Skeletal muscle tissue (tissue), 4 donors: ENCODE results near the gene KIAA1755. TPM values are rescaled to one million over a fixed set of nuclear protein-coding genes. Genes with fewer than 3 reads are reported as not detected.

ENCODE experiments used
- H3K27ac ChIP-seq: one replicate; pipeline ENCODE4 v1.7.0; 2013; ENCODE audit warnings: mild to moderate bottlenecking, low read depth, low read length, inconsistent platforms
- H3K27me3 ChIP-seq, 3 donors: one replicate each; pipeline ENCODE4 v1.7.0; 2013; ENCODE audit warnings: low read length in 3 of 3; ENCODE audit not compliant: control insufficient read depth in 3 of 3, insufficient read depth in 3 of 3
- H3K36me3 ChIP-seq, 3 donors: one replicate each; pipeline ENCODE4 v1.7.0; 2013; ENCODE audit warnings: low read length in 3 of 3; ENCODE audit not compliant: control insufficient read depth in 3 of 3, insufficient read depth in 3 of 3
- H3K4me1 ChIP-seq, 3 donors: one replicate each; pipeline ENCODE4 v1.7.0; 2013; ENCODE audit warnings: low read length in 3 of 3, mild to moderate bottlenecking in 3 of 3; ENCODE audit not compliant: control insufficient read depth in 3 of 3, insufficient read depth in 3 of 3
- H3K4me3 ChIP-seq, 3 donors: one replicate each; pipeline ENCODE4 v1.7.0; 2013; ENCODE audit warnings: low read length in 3 of 3
- H3K9ac ChIP-seq, 3 donors: one replicate each; pipeline ENCODE4 v1.7.0; 2013; ENCODE audit warnings: low read length in 3 of 3, mild to moderate bottlenecking in 3 of 3, moderate library complexity in 2 of 3, low read depth in 1 of 3
- H3K9me3 ChIP-seq, 3 donors: one replicate each; pipeline ENCODE4 v1.7.0; 2013; ENCODE audit warnings: low read length in 3 of 3; ENCODE audit not compliant: control insufficient read depth in 3 of 3
- total RNA-seq: library from RNA; depleted of rRNA; stranded (reverse); fragments of >200 nt; gene quantifications from one replicate; pipeline ENCODE4 v1.2.3, GENCODE V29; 2014
- donor health status: Osteomylitis.

Gene KIAA1755
- total RNA-seq: 3.7 TPM

- peak within 1 kb of the TSS; percentile 27 to 56 (median 49) for H3K4me3 ChIP-seq
- peaks cover 3% of the 10 kb centered on the region in 3 donors for H3K4me1 ChIP-seq
- peaks cover 12 to 27% (median 20%) of the 10 kb centered on the region in 3 donors for H3K27me3 ChIP-seq
- H3K36me3 ChIP-seq: no peaks in the 10 kb centered on the region
- peak within 1 kb of the TSS; percentile 66 for H3K27ac ChIP-seq
- H3K9me3 ChIP-seq: no peaks in the 10 kb centered on the region
- peak within 1 kb of the TSS in 1 of 3 donors; percentile 68 for H3K9ac ChIP-seq
Observed at GRCh38 chr20:38260378-38261053, at the start of gene KIAA1755. TSS of gene KIAA1755 (minus strand) at chr20:38260735. CDS start at chr20:38260500, 235 bp downstream.

GRCh38 chr20:38308447-38308846 lies 47.9 kb upstream of the KIAA1755 start:
- Histone ChIP-seq H3K27me3 (peaks cover 0 to 2% (median 0%) of the 10 kb centered on the region in 3 donors), H3K9me3 (no peaks in the 10 kb centered on the region), H3K4me1 (peaks cover 0 to 8% (median 0%) of the 10 kb centered on the region in 3 donors), H3K9ac (no peak overlapping the region), H3K4me3 (no peak overlapping the region), H3K27ac (no peak overlapping the region), H3K36me3 (no peaks in the 10 kb centered on the region)

- H3K9me3 ChIP-seq: no peaks in the 10 kb centered on the region
- H3K4me1 ChIP-seq: peaks cover 0 to 8% (median 0%) of the 10 kb centered on the region in 3 donors
- no peak overlapping the region for H3K9ac ChIP-seq
- H3K36me3 ChIP-seq: no peaks in the 10 kb centered on the region
- H3K27me3 ChIP-seq: peaks cover 0 to 2% (median 0%) of the 10 kb centered on the region in 3 donors
- H3K27ac ChIP-seq: no peak overlapping the region
- H3K4me3 ChIP-seq: no peak overlapping the region
Observed at GRCh38 chr20:38308047-38308438, 47.5 kb upstream of the KIAA1755 start.

- Histone ChIP-seq H3K9ac (no peak overlapping the region), H3K4me1 (peaks cover 0 to 8% (median 0%) of the 10 kb centered on the region in 3 donors), H3K27me3 (peaks cover 0 to 2% (median 0%) of the 10 kb centered on the region in 3 donors), H3K27ac (no peak overlapping the region), H3K9me3 (no peaks in the 10 kb centered on the region), H3K36me3 (no peaks in the 10 kb centered on the region), H3K4me3 (no peak overlapping the region)
Observed at GRCh38 chr20:38307371-38308046, 47.0 kb upstream of the KIAA1755 start.

- H3K9ac ChIP-seq: no peak overlapping the region
- H3K27ac ChIP-seq: no peak overlapping the region
- H3K27me3 ChIP-seq: peaks cover 0 to 2% (median 0%) of the 10 kb centered on the region in 3 donors
- no peaks in the 10 kb centered on the region for H3K9me3 ChIP-seq
- peaks cover 0 to 8% (median 0%) of the 10 kb centered on the region in 3 donors for H3K4me1 ChIP-seq
- H3K36me3 ChIP-seq: no peaks in the 10 kb centered on the region
- no peak overlapping the region for H3K4me3 ChIP-seq
Observed at GRCh38 chr20:38306379-38306778, 45.8 kb upstream of the KIAA1755 start.

- Histone ChIP-seq H3K27me3 (peaks cover 0 to 2% (median 0%) of the 10 kb centered on the region in 3 donors), H3K9me3 (no peaks in the 10 kb centered on the region), H3K4me1 (peaks cover 0 to 8% (median 0%) of the 10 kb centered on the region in 3 donors), H3K27ac (no peak overlapping the region), H3K4me3 (no peak overlapping the region), H3K9ac (no peak overlapping the region), H3K36me3 (no peaks in the 10 kb centered on the region)
Observed at GRCh38 chr20:38305541-38305940, 45.0 kb upstream of the KIAA1755 start.

GRCh38 chr20:38304845-38305447 lies 44.4 kb upstream of the KIAA1755 start:
- Histone ChIP-seq H3K4me3 (no peak overlapping the region), H3K36me3 (no peaks in the 10 kb centered on the region), H3K27ac (no peak overlapping the region), H3K9me3 (no peaks in the 10 kb centered on the region), H3K9ac (no peak overlapping the region), H3K4me1 (peaks cover 0 to 8% (median 0%) of the 10 kb centered on the region in 3 donors), H3K27me3 (peaks cover 0 to 2% (median 0%) of the 10 kb centered on the region in 3 donors)

- no peak within 1 kb of the TSS for H3K9ac ChIP-seq
- H3K4me3 ChIP-seq: no peak within 1 kb of the TSS
- H3K36me3 ChIP-seq: no peaks in the 10 kb centered on the region
- H3K27ac ChIP-seq: no peak within 1 kb of the TSS
- peaks cover 2 to 10% (median 4%) of the 10 kb centered on the region in 3 donors for H3K4me1 ChIP-seq
- peaks cover 0 to 2% (median 0%) of the 10 kb centered on the region in 3 donors for H3K27me3 ChIP-seq
- no peaks in the 10 kb centered on the region for H3K9me3 ChIP-seq
Observed at GRCh38 chr20:38303908-38304379, 43.4 kb upstream of the KIAA1755 start, which contains the start of gene BPI. TSS of gene BPI (plus strand) at chr20:38304156. CDS start at chr20:38304224, 68 bp downstream.

- Histone ChIP-seq H3K4me3 (no peak overlapping the region), H3K4me1 (peaks cover 2 to 16% (median 9%) of the 10 kb centered on the region in 3 donors), H3K27ac (no peak overlapping the region), H3K9me3 (no peaks in the 10 kb centered on the region), H3K36me3 (no peaks in the 10 kb centered on the region), H3K27me3 (peaks cover 0 to 2% (median 0%) of the 10 kb centered on the region in 3 donors), H3K9ac (no peak overlapping the region)
Observed at GRCh38 chr20:38302786-38303185, 42.3 kb upstream of the KIAA1755 start.
